ENCODE results near the gene MMADHC. TPM values are rescaled to one million over a fixed set of nuclear protein-coding genes. Genes with fewer than 3 reads are reported as not detected.

Gene MMADHC
- total RNA-seq, 1 experiment from 2014 or later = 149 TPM

DNA sequence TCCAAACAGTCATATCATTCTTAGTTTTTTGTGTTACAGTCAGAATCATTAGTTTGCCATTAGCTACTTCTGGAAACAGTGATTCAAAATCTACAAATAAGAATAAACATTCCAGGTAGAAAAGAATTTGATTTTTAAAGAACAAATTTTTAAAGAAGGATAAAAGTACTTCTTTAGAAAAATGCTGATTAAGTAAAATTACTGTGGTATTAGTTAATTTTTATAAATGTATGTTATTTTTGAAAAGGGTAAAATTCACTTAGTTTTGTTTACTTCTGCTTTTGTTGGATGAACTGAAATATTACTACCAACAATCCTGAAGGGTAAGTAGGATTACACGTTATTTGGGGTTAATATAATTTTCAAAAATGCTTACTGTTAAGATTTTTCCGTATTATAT, 11.8 kb downstream of the MMADHC start:
- Mint-ChIP-seq H3K9me3 (no peaks in the 10 kb centered on the region), H3K4me1 (no peaks in the 10 kb centered on the region), H3K4me3 (no peak overlapping the region), H3K27ac (no peak overlapping the region), H3K27me3 (ENCODE audit: low read depth) (no peaks in the 10 kb centered on the region), H3K36me3 (ENCODE audit: insufficient read depth in 1 of 3, low read depth in 3 of 3) (peaks cover 34 to 64% (median 64%) of the 10 kb centered on the region in 3 experiments; a peak in 6 of 7 replicates)
- no peak overlapping the region for H3K9ac ChIP-seq (ENCODE audit: extremely low read depth, insufficient read length, low read length)
- H4K5ac ChIP-seq (ENCODE audit: insufficient read length, low read depth, low read length) = no peak overlapping the region
- no peak overlapping the region for H3K14ac ChIP-seq (ENCODE audit: insufficient read depth, low read length)
- H4K91ac ChIP-seq (ENCODE audit: insufficient read length, low read depth, low read length) = no peak overlapping the region
- H2BK20ac ChIP-seq (ENCODE audit: low read depth, low read length, poor library complexity, severe bottlenecking) = no peak overlapping the region
- no peak overlapping the region for H3T11ph ChIP-seq (ENCODE audit: low read length)
- H3K4me2 ChIP-seq (ENCODE audit: insufficient read depth, insufficient read length, low read length) = no peak overlapping the region
- no peak overlapping the region for H2BK5ac ChIP-seq (ENCODE audit: insufficient read length, low read length)
- H3K23ac ChIP-seq (ENCODE audit: insufficient read length, low read depth, low read length) = no peak overlapping the region
- no peak overlapping the region for H2AFZ ChIP-seq (ENCODE audit: low read length)
- H3K27ac ChIP-seq (ENCODE audit: insufficient read length, low read depth, low read length) = no peak overlapping the region
- no peak for DNase-seq
- peaks cover 3% of the 10 kb centered on the region for H3K79me1 ChIP-seq (ENCODE audit: insufficient read depth, low read depth, low read length, poor library complexity, severe bottlenecking)
- no peak overlapping the region for H2AK5ac ChIP-seq (ENCODE audit: insufficient read length, low read length)
- TF ChIP-seq, protein P1, sequence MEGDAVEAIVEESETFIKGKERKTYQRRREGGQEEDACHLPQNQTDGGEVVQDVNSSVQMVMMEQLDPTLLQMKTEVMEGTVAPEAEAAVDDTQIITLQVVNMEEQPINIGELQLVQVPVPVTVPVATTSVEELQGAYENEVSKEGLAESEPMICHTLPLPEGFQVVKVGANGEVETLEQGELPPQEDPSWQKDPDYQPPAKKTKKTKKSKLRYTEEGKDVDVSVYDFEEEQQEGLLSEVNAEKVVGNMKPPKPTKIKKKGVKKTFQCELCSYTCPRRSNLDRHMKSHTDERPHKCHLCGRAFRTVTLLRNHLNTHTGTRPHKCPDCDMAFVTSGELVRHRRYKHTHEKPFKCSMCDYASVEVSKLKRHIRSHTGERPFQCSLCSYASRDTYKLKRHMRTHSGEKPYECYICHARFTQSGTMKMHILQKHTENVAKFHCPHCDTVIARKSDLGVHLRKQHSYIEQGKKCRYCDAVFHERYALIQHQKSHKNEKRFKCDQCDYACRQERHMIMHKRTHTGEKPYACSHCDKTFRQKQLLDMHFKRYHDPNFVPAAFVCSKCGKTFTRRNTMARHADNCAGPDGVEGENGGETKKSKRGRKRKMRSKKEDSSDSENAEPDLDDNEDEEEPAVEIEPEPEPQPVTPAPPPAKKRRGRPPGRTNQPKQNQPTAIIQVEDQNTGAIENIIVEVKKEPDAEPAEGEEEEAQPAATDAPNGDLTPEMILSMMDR (conservative IDR thresholded peaks at IDR 0.05) = no peak
- peaks cover 2% of the 10 kb centered on the region; the same call in 1 of the 2 replicates for H3K79me2 ChIP-seq (ENCODE audit: insufficient read depth, low read length)
- H3K27me3 ChIP-seq (ENCODE audit: insufficient read depth, low read length) = no peaks in the 10 kb centered on the region
- no peaks in the 10 kb centered on the region for H3K9me3 ChIP-seq (ENCODE audit: control insufficient read depth, low read depth, low read length)
- no peak overlapping the region for H3K4ac ChIP-seq (ENCODE audit: low read depth, low read length)
- no peak overlapping the region for H2BK12ac ChIP-seq (ENCODE audit: insufficient read length, low read depth, low read length)
- no peaks in the 10 kb centered on the region for H3K23me2 ChIP-seq (ENCODE audit: insufficient read length, low read depth, low read length, poor library complexity, severe bottlenecking)
- WGBS (ENCODE audit: extremely low coverage, insufficient read length, low lambda C conversion rate) = no CpG with 5 or more reads among the region's 2 CpGs
- H2BK120ac ChIP-seq (ENCODE audit: low read depth, low read length, poor library complexity, severe bottlenecking) = no peak overlapping the region
- H3K18ac ChIP-seq (ENCODE audit: insufficient read length, low read depth, low read length) = no peak overlapping the region
- no peak overlapping the region for H2BK15ac ChIP-seq (ENCODE audit: low read depth, low read length)
- no peaks in the 10 kb centered on the region for H3K4me1 ChIP-seq (ENCODE audit: insufficient read depth, low read length)
- no peak overlapping the region for H4K8ac ChIP-seq (replicated peaks; ENCODE audit: insufficient read length, low read depth, low read length)
- H4K20me1 ChIP-seq (ENCODE audit: control insufficient read depth, insufficient read depth, insufficient read length) = no peaks in the 10 kb centered on the region
- H3K56ac ChIP-seq (ENCODE audit: insufficient read length, low read depth, low read length) = no peak overlapping the region

Measured in H9 (cell line).